Common myeloid progenitor, CD34-positive (primary cell): ENCODE results near the gene UBA6.
A peak's percentile ranks its signal among the peaks of the same experiment; 100 is the strongest.
"Not testable (repeated sequence)": the region's sequence is repeated elsewhere in the genome, so short reads cannot be mapped to it uniquely, and the experiment has no call there.

Experiments
- CTCF ChIA-PET: fragments of 350-600 bp; sonication (Branson Sonifier 250); formaldehyde crosslinking; loops from one replicate; lab custom pipeline; 2021; ENCODE audit warnings: antibody characterized with exemption; lab: Charles Lee
- POLR2A ChIA-PET: fragments of 350-600 bp; sonication (Branson Sonifier 250); formaldehyde crosslinking; loops from one replicate; lab custom pipeline; 2021; ENCODE audit warnings: antibody characterized with exemption; lab: Charles Lee
- DNase-seq, 3 donors: peaks; one replicate each; pipeline versions ENCODE4 v3.0.0 to v3.0.0-alpha.2; 2013
- H3K27ac ChIP-seq, 2 experiments: 1 replicate in 1 of 2; 2 replicates in 1 of 2; pipeline ENCODE4 v1.7.0; 2013; ENCODE audit warnings: inconsistent platforms in 2 of 2, low read length in 2 of 2, mild to moderate bottlenecking in 2 of 2, low read depth in 1 of 2, moderate library complexity in 1 of 2; ENCODE audit not compliant: severe bottlenecking in 2 of 2, insufficient read depth in 1 of 2, poor library complexity in 1 of 2
- H3K27me3 ChIP-seq, 5 experiments: replicated peaks in 2 of 5; 1 replicate in 3 of 5; 2 replicates in 2 of 5; pipeline versions ENCODE4 v1.6.1 to v1.7.0; 2013; ENCODE audit warnings: low read length in 4 of 5, mild to moderate bottlenecking in 2 of 5, moderate library complexity in 2 of 5, inconsistent platforms in 1 of 5; ENCODE audit not compliant: insufficient read depth in 5 of 5, control insufficient read depth in 4 of 5
- H3K36me3 ChIP-seq, 4 experiments: 1 replicate in 2 of 4; 2 replicates in 2 of 4; pipeline versions ENCODE4 v1.6.1 to v1.7.0; 2013; ENCODE audit warnings: low read length in 3 of 4, control low read depth in 1 of 4, mild to moderate bottlenecking in 1 of 4; ENCODE audit not compliant: control insufficient read depth in 4 of 4, insufficient read depth in 4 of 4
- H3K4me1 ChIP-seq, 4 experiments: 1 replicate in 3 of 4; 2 replicates in 1 of 4; pipeline versions ENCODE4 v1.6.1 to v1.7.1; 2013; ENCODE audit warnings: low read length in 3 of 4, mild to moderate bottlenecking in 3 of 4, control low read depth in 1 of 4, inconsistent platforms in 1 of 4, moderate library complexity in 1 of 4; ENCODE audit not compliant: control insufficient read depth in 4 of 4, insufficient read depth in 4 of 4; ENCODE audit errors: control extremely low read depth in 1 of 4
- H3K4me3 ChIP-seq, 7 experiments: 1 replicate in 4 of 7; 2 replicates in 3 of 7; pipeline versions ENCODE4 v1.5.1 to v1.7.0; 2013; ENCODE audit warnings: mild to moderate bottlenecking in 7 of 7, low read length in 6 of 7, moderate library complexity in 6 of 7, inconsistent platforms in 2 of 7, low read depth in 2 of 7, control low read depth in 1 of 7; ENCODE audit not compliant: insufficient read depth in 4 of 7, control insufficient read depth in 1 of 7; ENCODE audit errors: extremely low read depth in 1 of 7
- H3K9me3 ChIP-seq, 5 experiments: 1 replicate in 4 of 5; 2 replicates in 1 of 5; pipeline versions ENCODE4 v1.6.1 to v1.7.1; 2013; ENCODE audit warnings: low read length in 4 of 5, mild to moderate bottlenecking in 2 of 5, inconsistent platforms in 1 of 5, low read depth in 1 of 5, moderate library complexity in 1 of 5; ENCODE audit not compliant: control insufficient read depth in 4 of 5, insufficient read depth in 2 of 5; ENCODE audit errors: control extremely low read depth in 1 of 5
- WGBS: methylation state at CpG from one replicate; pipeline ENCODE4 v1.1.5; 2013; ENCODE audit not compliant: insufficient coverage; 5-methylcytosine and 5-hydroxymethylcytosine counted together

Gene UBA6

GRCh38 chr4:67651536-67651935 is 49.4 kb downstream of the UBA6 start:
- H3K27me3 ChIP-seq = no peaks in the 10 kb centered on the region
- ChIA-PET CTCF (no interaction called here), POLR2A (no interaction called here)
- H3K9me3 ChIP-seq = peaks cover 0 to 3% (median 0%) of the 10 kb centered on the region in 5 experiments
- H3K4me3 ChIP-seq = no peak overlapping the region
- H3K4me1 ChIP-seq = no peaks in the 10 kb centered on the region
- peaks cover 2 to 26% (median 15%) of the 10 kb centered on the region in 4 experiments for H3K36me3 ChIP-seq
- DNase-seq = no peak
- H3K27ac ChIP-seq = no peak overlapping the region

GRCh38 chr4:67638136-67638535 is 62.8 kb downstream of the UBA6 start:
- Histone ChIP-seq H3K27ac (no peak overlapping the region), H3K4me3 (peak overlapping the region in 4 of 7 experiments; percentile 13 to 40 (median 24)), H3K4me1 (peaks cover 3 to 33% (median 16%) of the 10 kb centered on the region in 4 experiments), H3K36me3 (peaks cover 3 to 15% (median 7%) of the 10 kb centered on the region in 4 experiments), H3K9me3 (no peaks in the 10 kb centered on the region), H3K27me3 (no peaks in the 10 kb centered on the region)
- CTCF ChIA-PET = interaction anchor here (1.2 kb wide), 1 partner anchor 86 kb away, joined by 3 read pairs; no protein-coding TSS in a partner anchor
- WGBS = 7% methylated on average over 2 of the region's 5 CpGs
- POLR2A ChIA-PET = interaction anchor here (0.6 kb wide), 1 partner anchor 82 kb away, joined by 4 read pairs; no protein-coding TSS in a partner anchor
- DNase-seq = peak; percentile 28 to 76 (median 73)

GRCh38 chr4:67636978-67637377 is 64.0 kb downstream of the UBA6 start:
- CTCF ChIA-PET, H3K27me3 ChIP-seq, H3K9me3 ChIP-seq, H3K4me3 ChIP-seq, H3K27ac ChIP-seq, DNase-seq, POLR2A ChIA-PET: not testable (repeated sequence)
- H3K36me3 ChIP-seq = peaks cover 6 to 24% (median 9%) of the 10 kb centered on the region in 4 experiments
- peaks cover 3 to 41% (median 17%) of the 10 kb centered on the region in 4 experiments for H3K4me1 ChIP-seq
- 95% methylated on average over 15 of the region's 30 CpGs for WGBS

- H3K9me3 ChIP-seq = no peaks in the 10 kb centered on the region
- H3K4me1 ChIP-seq = peaks cover 0 to 33% (median 14%) of the 10 kb centered on the region in 4 experiments
- no peak for DNase-seq
- no peak overlapping the region for H3K4me3 ChIP-seq
- POLR2A ChIA-PET = no interaction called here
- no peaks in the 10 kb centered on the region for H3K27me3 ChIP-seq
- CTCF ChIA-PET = no interaction called here
- 100% methylated on average over 2 of the region's 2 CpGs for WGBS
- peaks cover 7 to 30% (median 8%) of the 10 kb centered on the region in 4 experiments for H3K36me3 ChIP-seq
- no peak overlapping the region for H3K27ac ChIP-seq
Measured at GRCh38 chr4:67635331-67635730, 65.6 kb downstream of the UBA6 start.

- H3K9me3 ChIP-seq = no peaks in the 10 kb centered on the region
- H3K36me3 ChIP-seq = peaks cover 7 to 32% (median 11%) of the 10 kb centered on the region in 4 experiments
- CTCF ChIA-PET = no interaction called here
- no peak overlapping the region for H3K27ac ChIP-seq
- H3K4me3 ChIP-seq = no peak overlapping the region
- no peaks in the 10 kb centered on the region for H3K27me3 ChIP-seq
- POLR2A ChIA-PET = no interaction called here
- 100% methylated on average over 1 of the region's 2 CpGs for WGBS
- no peak for DNase-seq
- H3K4me1 ChIP-seq = peaks cover 0 to 27% (median 11%) of the 10 kb centered on the region in 4 experiments
Measured at GRCh38 chr4:67634741-67635140, 66.2 kb downstream of the UBA6 start.

- ChIA-PET CTCF (interaction anchor here (0.6 to 1.0 kb wide), 2 partner anchors 8 to 67 kb away, joined by 3 read pairs; no protein-coding TSS in a partner anchor), POLR2A (no interaction called here)
- H3K4me1 ChIP-seq = peaks cover 0 to 13% (median 2%) of the 10 kb centered on the region in 4 experiments
- H3K27me3 ChIP-seq = no peaks in the 10 kb centered on the region
- peak in 1 of 3 donors; percentile 60 for DNase-seq
- 80% methylated on average over 2 of the region's 3 CpGs for WGBS
- no peak overlapping the region for H3K4me3 ChIP-seq
- H3K36me3 ChIP-seq = peaks cover 7 to 36% (median 16%) of the 10 kb centered on the region in 4 experiments
- no peak overlapping the region for H3K27ac ChIP-seq
- H3K9me3 ChIP-seq = no peaks in the 10 kb centered on the region
Measured at GRCh38 chr4:67632492-67632891, 68.5 kb downstream of the UBA6 start.

GRCh38 chr4:67624939-67625338 is 76.0 kb downstream of the UBA6 start:
- Histone ChIP-seq H3K4me1 (no peaks in the 10 kb centered on the region), H3K27me3 (no peaks in the 10 kb centered on the region), H3K9me3 (no peaks in the 10 kb centered on the region), H3K36me3 (peaks cover 18 to 59% (median 42%) of the 10 kb centered on the region in 4 experiments), H3K27ac (no peak overlapping the region), H3K4me3 (no peak overlapping the region)
- no peak for DNase-seq
- ChIA-PET CTCF (interaction anchor here (0.9 to 1.3 kb wide), 2 partner anchors 42 to 50 kb away, joined by 3 read pairs; no protein-coding TSS in a partner anchor), POLR2A (no interaction called here)
- 90% methylated on average over 3 of the region's 3 CpGs for WGBS
